Right lobe of liver (tissue), 6 donors: ENCODE data around the gene GFRAL. TPM values are rescaled to one million over a fixed set of nuclear protein-coding genes. Genes with fewer than 3 reads are reported as not detected.

Experiments
- ATAC-seq, 4 donors: fragments of 200-7000 bp; cut with Tn5 transposase; one replicate each; pipeline ENCODE4 v1.9.1; 2020; ENCODE audit warnings: mild to moderate bottlenecking in 4 of 4, moderate library complexity in 4 of 4
- DNase-seq, 3 donors: peaks; one replicate each; pipeline ENCODE4 v3.0.0-alpha.2; 2020
- H3K27ac ChIP-seq, 3 donors: fragments of 200-600 bp; one replicate each; pipeline ENCODE4 v1.8.0; 2022
- H3K27me3 ChIP-seq, 2 donors: fragments of 200-600 bp; one replicate each; pipeline ENCODE4 v1.8.0; 2022
- H3K36me3 ChIP-seq, 4 donors: fragments of 200-600 bp; sonication (generic) in 1 of 4; one replicate each; pipeline versions ENCODE4 v1.5.1 to v1.8.0; 2017 to 2022; ENCODE audit warnings: control low read depth in 1 of 4
- H3K4me1 ChIP-seq, 4 donors: fragments of 200-600 bp; sonication (generic) in 1 of 4; one replicate each; pipeline versions ENCODE4 v1.5.1 to v1.8.0; 2017 to 2022; ENCODE audit warnings: control low read depth in 1 of 4
- H3K4me3 ChIP-seq, 3 donors: fragments of 200-600 bp; one replicate each; pipeline ENCODE4 v1.8.0; 2022
- H3K9me3 ChIP-seq, 4 donors: fragments of 200-600 bp; sonication (generic) in 1 of 4; one replicate each; pipeline versions ENCODE4 v1.5.1 to v1.8.0; 2017 to 2022; ENCODE audit warnings: control low read depth in 1 of 4
- CTCF ChIP-seq, 4 donors: fragments of 200-600 bp in 3 of 4; fragments of 450-650 bp in 1 of 4; IDR thresholded peaks; one replicate each; pipeline versions ENCODE4 v1.5.1 to v1.8.0; 2016 to 2022; ENCODE audit warnings: antibody characterized with exemption in 4 of 4, mild to moderate bottlenecking in 2 of 4
- POLR2A ChIP-seq: fragments of 450-650 bp; IDR thresholded peaks from one replicate; pipeline ENCODE4 v1.6.1; 2017; ENCODE audit warnings: antibody characterized with exemption, mild to moderate bottlenecking
- WGBS: methylation state at CpG from one replicate; pipeline ENCODE4 v1.1.6; 2018; ENCODE audit warnings: low coverage, low lambda C conversion rate; ENCODE audit not compliant: insufficient coverage; ENCODE audit errors: missing lambda C conversion rate; 5-methylcytosine and 5-hydroxymethylcytosine counted together
- intact Hi-C, 2 donors: fragments of 100-400 bp; cut with DNase I; formaldehyde crosslinking; loops; one replicate each; pipeline versions ENCODE4 v1.11.2 to v1.14.1; 2022
- total RNA-seq, 6 experiments: library from RNA; depleted of rRNA in 2 of 6; stranded (reverse); fragments of >200 nt in 2 of 6; fragmentation: NEBNext Ultra II Directional in 3 of 6; extraction: Animal tissue kit (Norgen Biotek cat#: 25700) in 3 of 6; gene quantifications; one replicate each; pipeline versions ENCODE4 v1.1.0 to v1.2.4, GENCODE V29; 2016 to 2023
- donor health status: DM: no; HTN: yes; CAD: no.
- donor health status: DM: no; HTN: no; CAD: no.
- donor health status: DM: no; HTN: no; CAD: no.
- donor health status: DM: no; HTN: yes; CAD: no.
- donor health status: DM: no; HTN: yes; CAD: no.

The GFRAL gene
- total RNA-seq, 6 experiments from 2014 or later: not detected

- Histone ChIP-seq H3K4me1 (no peaks in the 10 kb centered on the region), H3K27me3 (no peaks in the 10 kb centered on the region), H3K36me3 (no peaks in the 10 kb centered on the region), H3K9me3 (no peaks in the 10 kb centered on the region), H3K4me3 (no peak overlapping the region), H3K27ac (no peak overlapping the region)
- TF ChIP-seq POLR2A (no peak), CTCF (IDR thresholded peaks at IDR 0.05) (no peak)
- 45% methylated on average over 1 of the region's 1 CpG for WGBS
- DNase-seq (no peak), ATAC-seq (no peak)
- intact Hi-C loops: no loop called here
Observed at GRCh38 chr6:55304747-55305146, 22.5 kb upstream of the GFRAL start.

GRCh38 chr6:55319961-55320695, 7.1 kb upstream of the GFRAL start:
- DNase-seq: no peak

GRCh38 chr6:55320696-55321086, 6.6 kb upstream of the GFRAL start:
- WGBS: 52% methylated on average over 2 of the region's 2 CpGs
- Histone ChIP-seq H3K36me3 (no peaks in the 10 kb centered on the region), H3K27ac (no peak overlapping the region), H3K9me3 (no peaks in the 10 kb centered on the region), H3K4me1 (no peaks in the 10 kb centered on the region), H3K4me3 (no peak overlapping the region), H3K27me3 (no peaks in the 10 kb centered on the region)
- intact Hi-C loops: no loop called here
- TF ChIP-seq CTCF (IDR thresholded peaks at IDR 0.05): no peak
- TF ChIP-seq POLR2A: no peak
- ATAC-seq (no peak), DNase-seq (no peak)

More at GRCh38 chr6:55319961-55320695, 7.1 kb upstream of the GFRAL start:
- no peaks in the 10 kb centered on the region for H3K4me1 ChIP-seq
- no peak for ATAC-seq
- TF ChIP-seq CTCF (IDR thresholded peaks at IDR 0.05) (no peak), POLR2A (no peak)
- intact Hi-C loops: no loop called here
- H3K36me3 ChIP-seq: no peaks in the 10 kb centered on the region
- no peak overlapping the region for H3K27ac ChIP-seq
- H3K27me3 ChIP-seq: no peaks in the 10 kb centered on the region
- H3K4me3 ChIP-seq: no peak overlapping the region
- H3K9me3 ChIP-seq: no peaks in the 10 kb centered on the region

- H3K4me1 ChIP-seq: no peaks in the 10 kb centered on the region
- no peak for TF ChIP-seq CTCF (IDR thresholded peaks at IDR 0.05)
- TF ChIP-seq POLR2A: no peak
- ATAC-seq: no peak
- no peak overlapping the region for H3K4me3 ChIP-seq
- DNase-seq: no peak
- WGBS: 42% methylated on average over 2 of the region's 2 CpGs
- intact Hi-C loops: no loop called here
- no peak overlapping the region for H3K27ac ChIP-seq
- no peaks in the 10 kb centered on the region for H3K9me3 ChIP-seq
- H3K36me3 ChIP-seq: no peaks in the 10 kb centered on the region
- H3K27me3 ChIP-seq: no peaks in the 10 kb centered on the region
Observed at GRCh38 chr6:55377150-55377549, 49.9 kb downstream of the GFRAL start.

- no peaks in the 10 kb centered on the region for H3K4me1 ChIP-seq
- intact Hi-C loops: no loop called here
- H3K9me3 ChIP-seq: no peaks in the 10 kb centered on the region
- DNase-seq (no peak), ATAC-seq (no peak)
- no peaks in the 10 kb centered on the region for H3K27me3 ChIP-seq
- no peak overlapping the region for H3K4me3 ChIP-seq
- no peak for TF ChIP-seq POLR2A
- no peak for TF ChIP-seq CTCF (IDR thresholded peaks at IDR 0.05)
- H3K36me3 ChIP-seq: no peaks in the 10 kb centered on the region
- H3K27ac ChIP-seq: no peak overlapping the region
Observed at GRCh38 chr6:55379471-55379870, 52.2 kb downstream of the GFRAL start.
